ENCODE data around the gene NES.

DNA sequence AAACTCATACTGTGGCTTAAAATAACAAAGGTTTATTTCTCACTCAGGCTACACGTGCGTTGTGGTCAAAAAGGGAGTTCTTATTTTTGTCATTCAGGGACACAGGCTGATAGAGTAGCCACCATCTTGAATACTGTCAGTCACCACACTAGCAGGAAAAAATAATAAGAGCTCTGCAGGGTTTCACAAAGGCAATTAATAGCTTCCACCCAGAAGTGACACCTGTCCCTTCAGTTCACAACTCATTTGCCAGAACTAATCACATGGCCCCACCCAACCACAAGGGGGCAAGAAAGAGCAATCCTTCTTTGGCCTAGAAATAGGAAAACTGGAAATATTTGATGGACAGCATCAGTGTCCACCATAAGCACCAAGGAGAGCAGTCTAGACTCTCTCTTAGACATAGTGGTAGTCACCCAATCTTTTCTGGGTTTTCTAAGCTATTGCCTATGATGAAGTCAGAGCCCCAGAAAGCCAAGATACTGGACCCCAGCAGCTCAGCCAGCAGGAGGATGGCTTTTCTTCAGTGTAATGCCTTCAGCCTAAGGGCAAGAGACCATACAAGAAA lies 49.8 kb downstream of the NES start:
- TF ChIP-seq, protein P1, sequence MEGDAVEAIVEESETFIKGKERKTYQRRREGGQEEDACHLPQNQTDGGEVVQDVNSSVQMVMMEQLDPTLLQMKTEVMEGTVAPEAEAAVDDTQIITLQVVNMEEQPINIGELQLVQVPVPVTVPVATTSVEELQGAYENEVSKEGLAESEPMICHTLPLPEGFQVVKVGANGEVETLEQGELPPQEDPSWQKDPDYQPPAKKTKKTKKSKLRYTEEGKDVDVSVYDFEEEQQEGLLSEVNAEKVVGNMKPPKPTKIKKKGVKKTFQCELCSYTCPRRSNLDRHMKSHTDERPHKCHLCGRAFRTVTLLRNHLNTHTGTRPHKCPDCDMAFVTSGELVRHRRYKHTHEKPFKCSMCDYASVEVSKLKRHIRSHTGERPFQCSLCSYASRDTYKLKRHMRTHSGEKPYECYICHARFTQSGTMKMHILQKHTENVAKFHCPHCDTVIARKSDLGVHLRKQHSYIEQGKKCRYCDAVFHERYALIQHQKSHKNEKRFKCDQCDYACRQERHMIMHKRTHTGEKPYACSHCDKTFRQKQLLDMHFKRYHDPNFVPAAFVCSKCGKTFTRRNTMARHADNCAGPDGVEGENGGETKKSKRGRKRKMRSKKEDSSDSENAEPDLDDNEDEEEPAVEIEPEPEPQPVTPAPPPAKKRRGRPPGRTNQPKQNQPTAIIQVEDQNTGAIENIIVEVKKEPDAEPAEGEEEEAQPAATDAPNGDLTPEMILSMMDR (conservative IDR thresholded peaks at IDR 0.05; ENCODE audit: low read depth in 2 of 2): peak; percentile 87 to 95
- no peak for TF ChIP-seq ZNF331 (CRISPR knock-in tag; IDR thresholded peaks at IDR 0.05; ENCODE audit: low read depth)
- no peak for TF ChIP-seq EZH2phosphoT487 (IDR thresholded peaks at IDR 0.05; ENCODE audit: unreplicated experiment)
- no peak for TF ChIP-seq CREB1 (CRISPR knock-in tag; IDR thresholded peaks at IDR 0.05; ENCODE audit: low read depth)
- no peak for TF ChIP-seq EZH2 (IDR thresholded peaks at IDR 0.05; ENCODE audit: low read depth, unreplicated experiment)
- TF ChIP-seq ZNF114 (CRISPR knock-in tag; IDR thresholded peaks at IDR 0.05): no peak
